HG03565 (cell line): ENCODE measurements around the gene GNB1.
A peak's percentile ranks its signal among the peaks of the same experiment; 100 is the strongest.

ENCODE experiments used
- ATAC-seq: cut with Tn5 transposase; IDR thresholded peaks from one replicate; pipeline ENCODE4 v1.9.1; 2021; ENCODE audit warnings: mild to moderate bottlenecking, moderate library complexity; ENCODE audit not compliant: unreplicated experiment

The GNB1 gene

GRCh38 chr1:1922956-1923833 is 32.3 kb upstream of the GNB1 start:
- ATAC-seq: no peak

GRCh38 chr1:1922702-1922955 is 31.7 kb upstream of the GNB1 start:
- ATAC-seq: no peak

- no peak for ATAC-seq
Observed at GRCh38 chr1:1921901-1922701, 31.2 kb upstream of the GNB1 start.

GRCh38 chr1:1921459-1921862 is 30.6 kb upstream of the GNB1 start:
- no peak for ATAC-seq

GRCh38 chr1:1920608-1921458 is 29.9 kb upstream of the GNB1 start:
- no peak for ATAC-seq

- ATAC-seq: no peak
Observed at GRCh38 chr1:1920057-1920607, 29.2 kb upstream of the GNB1 start.

GRCh38 chr1:1919304-1920056 is 28.6 kb upstream of the GNB1 start:
- ATAC-seq: peak; percentile 79

- ATAC-seq: peak; percentile 15
Observed at GRCh38 chr1:1918901-1919303, 28.0 kb upstream of the GNB1 start, which contains the start of gene TMEM52. TSS of gene TMEM52 (minus strand) at chr1:1919279. CDS start at chr1:1919265, 14 bp downstream.

- ATAC-seq: no peak
Observed at GRCh38 chr1:1917995-1918900, 27.4 kb upstream of the GNB1 start.

- no peak for ATAC-seq
Observed at GRCh38 chr1:1917304-1917976, 26.6 kb upstream of the GNB1 start.

- no peak for ATAC-seq
Observed at GRCh38 chr1:1916851-1917251, 26.0 kb upstream of the GNB1 start.

GRCh38 chr1:1915911-1916840 is 25.3 kb upstream of the GNB1 start:
- no peak for ATAC-seq

GRCh38 chr1:1914971-1915692 is 24.2 kb upstream of the GNB1 start, which contains the start of gene CALML6:
TSS of gene CALML6 (plus strand) at chr1:1915260. CDS start at chr1:1915281, 21 bp downstream.
- no peak for ATAC-seq

- ATAC-seq: no peak
Observed at GRCh38 chr1:1914101-1914970, 23.4 kb upstream of the GNB1 start.

GRCh38 chr1:1911350-1912041 is 20.6 kb upstream of the GNB1 start:
- ATAC-seq: no peak
